ENCODE data around the gene DENND2A. TPM values are rescaled to one million over a fixed set of nuclear protein-coding genes. Genes with fewer than 3 reads are reported as not detected.
"Not testable (repeated sequence)": the region's sequence is repeated elsewhere in the genome, so short reads cannot be mapped to it uniquely, and the experiment has no call there.

DENND2A gene
- total RNA-seq, 2 donors from 2014 or later, result 7.4 to 9.2 TPM

GRCh38 chr7:140519007-140519399, 121.6 kb downstream of the DENND2A start:
- DNase-seq, result no peak
- TF ChIP-seq CTCF (IDR thresholded peaks at IDR 0.05), result no peak
- H3K4me1 ChIP-seq, result no peaks in the 10 kb centered on the region
- H3K9ac ChIP-seq (ENCODE audit: low read depth in 2 of 2, low read length in 2 of 2), result peak overlapping the region; percentile 66 to 92
- H3K36me3 ChIP-seq, result no peaks in the 10 kb centered on the region
- H3K27me3 ChIP-seq, result no peaks in the 10 kb centered on the region
- peak overlapping the region; percentile 96 for H3K27ac ChIP-seq
- intact Hi-C loops (cut with DNase I), result loop anchor here (2.0 kb wide), 1 partner anchor 134 kb away; no protein-coding TSS in a partner anchor
- no peaks in the 10 kb centered on the region for H3K9me3 ChIP-seq
- peak overlapping the region; percentile 28 for H3K4me3 ChIP-seq

- DNase-seq, result no peak
- peak overlapping the region; percentile 66 to 92 for H3K9ac ChIP-seq (ENCODE audit: low read depth in 2 of 2, low read length in 2 of 2)
- TF ChIP-seq CTCF (IDR thresholded peaks at IDR 0.05), result no peak
- no peaks in the 10 kb centered on the region for H3K9me3 ChIP-seq
- H3K4me3 ChIP-seq, result peak overlapping the region; percentile 28
- H3K27ac ChIP-seq, result peak overlapping the region; percentile 96
- intact Hi-C loops (cut with DNase I), result loop anchor here (2.0 kb wide), 1 partner anchor 134 kb away; no protein-coding TSS in a partner anchor
- no peaks in the 10 kb centered on the region for H3K27me3 ChIP-seq
- no peaks in the 10 kb centered on the region for H3K4me1 ChIP-seq
- H3K36me3 ChIP-seq, result no peaks in the 10 kb centered on the region
These were observed 122.1 kb downstream of the DENND2A start for GRCh38 chr7:140518370-140519006.

- peak overlapping the region; percentile 96 for H3K27ac ChIP-seq
- intact Hi-C loops (cut with DNase I), result loop anchor here (2.0 kb wide), 1 partner anchor 135 kb away; no protein-coding TSS in a partner anchor
These were observed 122.9 kb downstream of the DENND2A start for GRCh38 chr7:140517546-140518369.

GRCh38 chr7:140512317-140513000, 128.2 kb downstream of the DENND2A start:
- Histone ChIP-seq H3K36me3 (no peaks in the 10 kb centered on the region), H3K4me1 (no peaks in the 10 kb centered on the region), H3K27me3 (no peaks in the 10 kb centered on the region), H3K27ac (peak overlapping the region; percentile 83), H3K9me3 (no peaks in the 10 kb centered on the region), H3K9ac (ENCODE audit: low read depth in 2 of 2, low read length in 2 of 2) (peak overlapping the region in 1 of 2 donors; percentile 53), H3K4me3 (no peak overlapping the region)
- TF ChIP-seq CTCF (IDR thresholded peaks at IDR 0.05), result no peak
- DNase-seq, result peak; percentile 98
- intact Hi-C loops (cut with DNase I), result no loop called here

More at GRCh38 chr7:140517546-140518369, 122.9 kb downstream of the DENND2A start:
- Histone ChIP-seq H3K27me3 (no peaks in the 10 kb centered on the region), H3K9me3 (no peaks in the 10 kb centered on the region), H3K4me3 (peak overlapping the region; percentile 28), H3K36me3 (no peaks in the 10 kb centered on the region), H3K4me1 (no peaks in the 10 kb centered on the region), H3K9ac (ENCODE audit: low read depth in 2 of 2, low read length in 2 of 2) (peak overlapping the region in 1 of 2 donors; percentile 92)
- TF ChIP-seq CTCF (IDR thresholded peaks at IDR 0.05), result peak; percentile 77
- peak; percentile 97 for DNase-seq

GRCh38 chr7:140509789-140510188, 130.8 kb downstream of the DENND2A start:
- no peaks in the 10 kb centered on the region for H3K4me1 ChIP-seq
- intact Hi-C loops (cut with DNase I), result no loop called here
- H3K27me3 ChIP-seq, result no peaks in the 10 kb centered on the region
- H3K9me3 ChIP-seq, result no peaks in the 10 kb centered on the region
- peak overlapping the region; percentile 70 for H3K27ac ChIP-seq
- peak overlapping the region in 1 of 2 donors; percentile 40 for H3K9ac ChIP-seq (ENCODE audit: low read depth in 2 of 2, low read length in 2 of 2)
- H3K4me3 ChIP-seq, result no peak overlapping the region
- TF ChIP-seq CTCF (IDR thresholded peaks at IDR 0.05), result no peak
- no peaks in the 10 kb centered on the region for H3K36me3 ChIP-seq
- DNase-seq, result peak; percentile 86

GRCh38 chr7:140507556-140507955, 133.1 kb downstream of the DENND2A start:
- not testable (repeated sequence) for H3K4me1 ChIP-seq, H3K36me3 ChIP-seq

More at GRCh38 chr7:140507556-140507955, 133.1 kb downstream of the DENND2A start:
- H3K9ac ChIP-seq (ENCODE audit: low read depth in 2 of 2, low read length in 2 of 2); H3K27me3 ChIP-seq; intact Hi-C loops (cut with DNase I); H3K27ac ChIP-seq; H3K9me3 ChIP-seq; DNase-seq; H3K4me3 ChIP-seq: not testable (repeated sequence)
